ENCODE data around the gene CDK5. TPM values are rescaled to one million over a fixed set of nuclear protein-coding genes. Genes with fewer than 3 reads are reported as not detected.

The CDK5 gene
- total and polyA plus RNA-seq, 2 of the 13 experiments (the other 11 are each of a cell fraction or from before 2014, with no cell fraction given) = 16.4 to 21.3 TPM

GRCh38 chr7:151088856-151089699 lies 31.4 kb upstream of the CDK5 start (continued):
- no peak for TF ChIP-seq TIGD3 (CRISPR knock-in tag; IDR thresholded peaks at IDR 0.05; ENCODE audit: borderline replicate concordance)
- no peak for TF ChIP-seq ARHGAP35 (CRISPR knock-in tag; IDR thresholded peaks at IDR 0.05; ENCODE audit: borderline replicate concordance)
- TF ChIP-seq GATAD1 (CRISPR knock-in tag; IDR thresholded peaks at IDR 0.05) = 0 out of 2 replicates have a peak, but pooled peaks have one; percentile 19
- no peak for TF ChIP-seq ZBTB26 (CRISPR knock-in tag; IDR thresholded peaks at IDR 0.05; ENCODE audit: borderline replicate concordance)
- no peak for TF ChIP-seq MAFF (IDR thresholded peaks at IDR 0.05; ENCODE audit: low read depth, low read length)
- no peak for TF ChIP-seq POLR2AphosphoS2 (IDR thresholded peaks at IDR 0.05; ENCODE audit: low read depth, low read length)
- TF ChIP-seq JDP2 (CRISPR knock-in tag; IDR thresholded peaks at IDR 0.05; ENCODE audit: borderline replicate concordance) = no peak
- no peak for TF ChIP-seq DNMT3B (CRISPR knock-in tag; conservative IDR thresholded peaks at IDR 0.05)
- TF ChIP-seq AHR (CRISPR knock-in tag; IDR thresholded peaks at IDR 0.05) = no peak
- TF ChIP-seq HDAC1 (CRISPR knock-in tag; IDR thresholded peaks at IDR 0.05) = peak; percentile 63; the same call in 1 of the 2 replicates
- no peak for TF ChIP-seq PAF1 (CRISPR knock-in tag; IDR thresholded peaks at IDR 0.05)
- no peak for TF ChIP-seq ZNF484 (CRISPR knock-in tag; IDR thresholded peaks at IDR 0.05; ENCODE audit: borderline replicate concordance, low read depth)
- 0 out of 4 replicates have a peak, but pooled peaks of 1 of the 2 experiments have one; percentile 29 for TF ChIP-seq HMGXB4 (CRISPR knock-in tag; IDR thresholded peaks at IDR 0.05; ENCODE audit: borderline replicate concordance in 1 of 2, low read depth in 1 of 2)
- TF ChIP-seq ZFY (CRISPR knock-in tag; IDR thresholded peaks at IDR 0.05) = no peak
- TF ChIP-seq SOX5 (CRISPR knock-in tag; IDR thresholded peaks at IDR 0.05; ENCODE audit: borderline replicate concordance) = peak; percentile 58; the same call in 1 of the 2 replicates
- no peak for TF ChIP-seq ZBTB7A (CRISPR knock-in tag; IDR thresholded peaks at IDR 0.05)
- no peak for TF ChIP-seq ETV6 (CRISPR knock-in tag; conservative IDR thresholded peaks at IDR 0.05)
- no peak for TF ChIP-seq CENPX (CRISPR knock-in tag; IDR thresholded peaks at IDR 0.05)
- no peak for TF ChIP-seq RCOR2 (CRISPR knock-in tag; IDR thresholded peaks at IDR 0.05)
- TF ChIP-seq KAT8 (CRISPR knock-in tag; IDR thresholded peaks at IDR 0.05) = 0 out of 2 replicates have a peak, but pooled peaks have one; percentile 38
- TF ChIP-seq ZNF570 (CRISPR knock-in tag; IDR thresholded peaks at IDR 0.05; ENCODE audit: borderline replicate concordance) = no peak
- peak; percentile 67; the same call in 1 of the 2 replicates for TF ChIP-seq THAP11 (CRISPR knock-in tag; IDR thresholded peaks at IDR 0.05)
- no peak for TF ChIP-seq ARNT2 (CRISPR knock-in tag; IDR thresholded peaks at IDR 0.05; ENCODE audit: low read depth)
- TF ChIP-seq NFE2L2 (IDR thresholded peaks at IDR 0.05; ENCODE audit: low read length) = no peak
- TF ChIP-seq ZNF691 (CRISPR knock-in tag; IDR thresholded peaks at IDR 0.05; ENCODE audit: borderline replicate concordance, low read depth) = no peak
- TF ChIP-seq ZNF709 (CRISPR knock-in tag; IDR thresholded peaks at IDR 0.05) = no peak

Data from HepG2 (cell line).